Caco-2 (cell line): Measurements from ENCODE around the gene ITPKC. TPM values are rescaled to one million over a fixed set of nuclear protein-coding genes. Genes with fewer than 3 reads are reported as not detected.

Experiments used
- BruUV-seq: library from RNA; stranded (reverse); fragments of 400-500 nt; replicated peaks from 2 replicates; lab custom pipeline; 2021; lab: Mats Ljungman, UMichigan
- CTCF ChIA-PET: fragments of 300-600 bp; sonication (Branson Sonifier 250); formaldehyde crosslinking; loops from one replicate; lab custom pipeline; 2022; ENCODE audit warnings: antibody characterized with exemption; lab: Charles Lee
- POLR2A ChIA-PET: fragments of 300-600 bp; sonication (Branson Sonifier 250); formaldehyde crosslinking; loops from one replicate; lab custom pipeline; 2022; ENCODE audit warnings: antibody characterized with exemption; lab: Charles Lee
- DNase-seq, 2 experiments: peaks; one replicate each; pipeline versions ENCODE4 v3.0.0 to v3.0.0-alpha.2; 2020 to 2022
- H3K27me3 ChIP-seq: replicated peaks from 2 replicates; pipeline ENCODE4 v1.6.0; 2011; ENCODE audit warnings: low read length; ENCODE audit not compliant: control insufficient read depth, insufficient read depth
- H3K36me3 ChIP-seq: 2 replicates; pipeline ENCODE4 v1.5.1; 2011; ENCODE audit warnings: low read length; ENCODE audit not compliant: control insufficient read depth, insufficient read depth
- H3K4me1 ChIP-seq: fragments of 250-450 bp; sonication (Bioruptor Pico); 2 replicates; pipeline ENCODE4 v1.5.1; 2020; ENCODE audit warnings: mild to moderate bottlenecking
- H3K4me3 ChIP-seq: 2 replicates; pipeline ENCODE4 v1.5.1; 2011; ENCODE audit warnings: low read depth, mild to moderate bottlenecking, control low read depth, low read length
- H3K9me3 ChIP-seq: fragments of 250-450 bp; sonication (Bioruptor Pico); 2 replicates; pipeline ENCODE4 v1.5.1; 2020; ENCODE audit warnings: mild to moderate bottlenecking, moderate library complexity
- H3K27ac Mint-ChIP-seq: one replicate; pipeline ENCODE4 v1.8.0; 2022; ENCODE audit warnings: mixed read lengths; ENCODE audit not compliant: unreplicated experiment
- H3K27me3 Mint-ChIP-seq: one replicate; pipeline ENCODE4 v1.8.0; 2022; ENCODE audit warnings: mixed read lengths; ENCODE audit not compliant: insufficient read depth, unreplicated experiment
- H3K36me3 Mint-ChIP-seq: one replicate; pipeline ENCODE4 v1.8.0; 2022; ENCODE audit warnings: mild to moderate bottlenecking, mixed read lengths; ENCODE audit not compliant: insufficient read depth, unreplicated experiment
- H3K4me1 Mint-ChIP-seq: one replicate; pipeline ENCODE4 v1.8.0; 2022; ENCODE audit warnings: low read depth, mixed read lengths; ENCODE audit not compliant: unreplicated experiment
- H3K4me3 Mint-ChIP-seq: one replicate; pipeline ENCODE4 v1.8.0; 2022; ENCODE audit warnings: mild to moderate bottlenecking, moderate library complexity, mixed read lengths; ENCODE audit not compliant: unreplicated experiment
- H3K9me3 Mint-ChIP-seq: one replicate; pipeline ENCODE4 v1.8.0; 2022; ENCODE audit warnings: mixed read lengths; ENCODE audit not compliant: unreplicated experiment
- CTCF ChIP-seq, 2 experiments: fragments of 200-600 bp in 1 of 2; IDR thresholded peaks; 1 replicate in 1 of 2; 2 replicates in 1 of 2; pipeline versions ENCODE4 v1.5.1 to v1.8.0; 2011 to 2022; ENCODE audit warnings: antibody characterized with exemption in 1 of 2, control low read depth in 1 of 2, inconsistent platforms in 1 of 2, low read depth in 1 of 2, low read length in 1 of 2, mild to moderate bottlenecking in 1 of 2, moderate library complexity in 1 of 2; ENCODE audit not compliant: insufficient read depth in 1 of 2, severe bottlenecking in 1 of 2, unreplicated experiment in 1 of 2
- intact Hi-C: fragments of 100-400 bp; cut with micrococcal nuclease; formaldehyde crosslinking; loops from one replicate; pipeline ENCODE4 v1.10.0; 2022; ENCODE audit not compliant: unreplicated experiment
- total RNA-seq: library from RNA; stranded (reverse); gene quantifications from 2 replicates; pipeline ENCODE4 v1.2.3, GENCODE V29; 2022

ITPKC gene
- total RNA-seq, 1 experiment from 2014 or later: 31.2 TPM

DNA sequence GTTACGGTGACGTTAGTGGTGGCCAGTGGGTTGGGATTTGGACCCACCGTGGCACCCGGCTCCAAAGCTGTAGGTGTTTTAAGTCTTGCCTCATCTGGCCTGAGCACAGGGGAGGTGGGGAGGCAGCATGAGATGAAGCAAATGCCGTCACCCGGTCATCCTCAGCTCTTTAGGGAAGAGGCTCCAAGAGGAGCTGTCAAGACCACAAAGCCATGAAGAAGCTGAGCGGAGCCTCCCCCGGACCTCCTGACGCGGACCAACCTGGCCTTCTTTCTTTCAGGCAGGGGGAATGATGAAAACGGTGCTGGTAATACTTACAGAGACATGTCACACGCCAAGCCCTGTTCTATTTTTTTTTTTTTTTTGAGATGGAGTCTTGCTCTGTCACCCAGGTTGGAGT is 26.0 kb downstream of the ITPKC start:
- no peaks in the 10 kb centered on the region for H3K9me3 Mint-ChIP-seq
- H3K27me3 ChIP-seq: no peaks in the 10 kb centered on the region
- intact Hi-C loops: no loop called here
- ChIA-PET POLR2A (interaction anchor here (0.6 kb wide), 1 partner anchor 10 kb away, joined by 5 read pairs; no protein-coding TSS in a partner anchor), CTCF (interaction anchor here (1.0 to 2.2 kb wide), 3 partner anchors 25 to 119 kb away, joined by 3 to 7 read pairs (median 3); no protein-coding TSS in a partner anchor)
- TF ChIP-seq CTCF (IDR thresholded peaks at IDR 0.05; ENCODE audit: insufficient read depth in 1 of 2, low read depth in 1 of 2, low read length in 1 of 2, severe bottlenecking in 1 of 2, unreplicated experiment in 1 of 2): no peak
- peaks cover 67% of the 10 kb centered on the region for H3K36me3 Mint-ChIP-seq
- no peaks in the 10 kb centered on the region for H3K9me3 ChIP-seq
- H3K4me3 ChIP-seq: no peak overlapping the region
- H3K36me3 ChIP-seq: peaks cover 1% of the 10 kb centered on the region; the same call in 1 of the 2 replicates
- no peak overlapping the region for H3K27ac Mint-ChIP-seq
- no peak overlapping the region for H3K4me3 Mint-ChIP-seq
- H3K4me1 ChIP-seq: peaks cover 20% of the 10 kb centered on the region
- H3K27me3 Mint-ChIP-seq: no peaks in the 10 kb centered on the region
- BruUV-seq: no TSS peak
- H3K4me1 Mint-ChIP-seq: peaks cover 14% of the 10 kb centered on the region
- DNase-seq: no peak

DNA sequence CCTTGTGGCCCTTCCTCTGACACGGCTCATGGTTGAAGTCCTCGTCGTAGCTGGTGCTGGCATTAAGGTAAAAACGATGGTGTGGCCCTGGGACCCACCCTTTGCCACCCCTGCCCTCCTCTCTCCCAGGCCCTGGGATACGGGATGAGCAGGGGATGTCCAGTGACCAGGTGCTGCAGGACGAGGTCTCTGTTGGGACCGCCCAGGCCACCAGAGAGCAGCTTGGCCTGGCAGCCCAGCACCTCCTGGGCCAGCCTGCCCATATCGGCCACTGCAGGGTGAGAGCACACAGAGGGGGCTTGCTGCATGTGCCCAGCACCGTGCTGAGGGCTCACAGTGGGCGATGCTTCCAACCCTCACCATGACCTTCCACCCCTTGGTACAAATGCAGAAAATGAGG is 27.0 kb downstream of the ITPKC start:
- Histone ChIP-seq H3K27me3 (no peaks in the 10 kb centered on the region), H3K36me3 (peaks cover 1% of the 10 kb centered on the region; the same call in 1 of the 2 replicates), H3K4me1 (peaks cover 20% of the 10 kb centered on the region), H3K9me3 (no peaks in the 10 kb centered on the region), H3K4me3 (no peak overlapping the region)
- ChIA-PET CTCF (interaction anchor here (0.6 to 1.0 kb wide), 2 partner anchors 13 to 118 kb away, joined by 3 to 6 read pairs; no protein-coding TSS in a partner anchor), POLR2A (interaction anchor here (0.7 to 0.9 kb wide), 2 partner anchors 34 to 54 kb away, joined by 4 to 5 read pairs; partner anchors contain the start of gene NUMBL)
- TF ChIP-seq CTCF (IDR thresholded peaks at IDR 0.05; ENCODE audit: insufficient read depth in 1 of 2, low read depth in 1 of 2, low read length in 1 of 2, severe bottlenecking in 1 of 2, unreplicated experiment in 1 of 2): no peak
- Mint-ChIP-seq H3K4me3 (no peak overlapping the region), H3K27ac (peak overlapping the region; percentile 86), H3K4me1 (peaks cover 14% of the 10 kb centered on the region), H3K36me3 (peaks cover 61% of the 10 kb centered on the region), H3K27me3 (no peaks in the 10 kb centered on the region), H3K9me3 (no peaks in the 10 kb centered on the region)
- intact Hi-C loops: no loop called here
- no peak for DNase-seq
- BruUV-seq: no TSS peak

GRCh38 chr19:40744554-40745401 is 27.9 kb downstream of the ITPKC start:
- CTCF ChIA-PET: interaction anchor here (0.8 to 1.1 kb wide), 5 partner anchors 33 to 141 kb away, joined by 3 to 8 read pairs (median 3); partner anchors contain the start of gene RAB4B
- peaks cover 62% of the 10 kb centered on the region for H3K36me3 Mint-ChIP-seq

More at GRCh38 chr19:40744554-40745401, 27.9 kb downstream of the ITPKC start:
- H3K4me1 ChIP-seq: peaks cover 27% of the 10 kb centered on the region
- intact Hi-C loops: no loop called here
- H3K9me3 ChIP-seq: no peaks in the 10 kb centered on the region
- no TSS peak for BruUV-seq
- POLR2A ChIA-PET: interaction anchor here (0.6 to 1.9 kb wide), 5 partner anchors 9 to 428 kb away, joined by 3 to 10 read pairs (median 5); partner anchors contain the start of genes EGLN2, NUMBL and RAB4B
- no peak overlapping the region for H3K4me3 ChIP-seq
- H3K36me3 ChIP-seq: peaks cover 1% of the 10 kb centered on the region; the same call in 1 of the 2 replicates
- no peaks in the 10 kb centered on the region for H3K27me3 Mint-ChIP-seq
- peak; percentile 75 for DNase-seq
- H3K27ac Mint-ChIP-seq: peak overlapping the region; percentile 86
- H3K4me1 Mint-ChIP-seq: peaks cover 16% of the 10 kb centered on the region
- H3K9me3 Mint-ChIP-seq: no peaks in the 10 kb centered on the region
- TF ChIP-seq CTCF (IDR thresholded peaks at IDR 0.05; ENCODE audit: insufficient read depth in 1 of 2, low read depth in 1 of 2, low read length in 1 of 2, severe bottlenecking in 1 of 2, unreplicated experiment in 1 of 2): peak; percentile 37 to 41
- H3K4me3 Mint-ChIP-seq: peak overlapping the region; percentile 30
- no peaks in the 10 kb centered on the region for H3K27me3 ChIP-seq
